PC-9 (cell line): ENCODE results near the gene STK32A.

Experiments used
- EZH2 ChIP-seq: fragments of 200-600 bp; sonication (generic); IDR thresholded peaks from 2 replicates; pipeline ENCODE4 v1.8.0; 2017; ENCODE audit warnings: antibody characterized with exemption, low read depth
- TF ChIP-seq, protein P1 (sequence below): fragments of 200-600 bp; sonication (generic); conservative IDR thresholded peaks from 2 replicates; pipeline ENCODE4 v1.6.1; 2017; ENCODE audit warnings: mixed run types, antibody characterized with exemption, mild to moderate bottlenecking, moderate library complexity

DNA sequence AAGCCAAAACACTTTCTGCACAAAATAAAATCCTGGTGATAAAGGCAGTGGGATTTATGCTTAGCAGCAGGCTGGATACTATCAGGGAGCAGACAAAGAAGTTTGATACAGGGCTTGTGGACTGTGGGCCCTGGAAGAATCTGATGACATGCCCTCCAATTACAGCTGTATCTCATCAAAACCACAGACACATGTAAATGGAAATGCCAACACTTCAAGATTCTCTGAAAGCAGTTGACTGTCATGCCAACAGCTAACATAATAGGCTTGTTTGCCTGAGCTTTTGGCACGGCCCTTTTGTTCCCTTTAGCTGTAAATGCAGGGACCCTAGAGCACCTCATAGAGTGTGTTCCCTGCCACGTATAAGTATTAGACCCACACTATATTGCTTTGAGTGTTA, 114.4 kb downstream of the STK32A start:
- TF ChIP-seq, protein P1, sequence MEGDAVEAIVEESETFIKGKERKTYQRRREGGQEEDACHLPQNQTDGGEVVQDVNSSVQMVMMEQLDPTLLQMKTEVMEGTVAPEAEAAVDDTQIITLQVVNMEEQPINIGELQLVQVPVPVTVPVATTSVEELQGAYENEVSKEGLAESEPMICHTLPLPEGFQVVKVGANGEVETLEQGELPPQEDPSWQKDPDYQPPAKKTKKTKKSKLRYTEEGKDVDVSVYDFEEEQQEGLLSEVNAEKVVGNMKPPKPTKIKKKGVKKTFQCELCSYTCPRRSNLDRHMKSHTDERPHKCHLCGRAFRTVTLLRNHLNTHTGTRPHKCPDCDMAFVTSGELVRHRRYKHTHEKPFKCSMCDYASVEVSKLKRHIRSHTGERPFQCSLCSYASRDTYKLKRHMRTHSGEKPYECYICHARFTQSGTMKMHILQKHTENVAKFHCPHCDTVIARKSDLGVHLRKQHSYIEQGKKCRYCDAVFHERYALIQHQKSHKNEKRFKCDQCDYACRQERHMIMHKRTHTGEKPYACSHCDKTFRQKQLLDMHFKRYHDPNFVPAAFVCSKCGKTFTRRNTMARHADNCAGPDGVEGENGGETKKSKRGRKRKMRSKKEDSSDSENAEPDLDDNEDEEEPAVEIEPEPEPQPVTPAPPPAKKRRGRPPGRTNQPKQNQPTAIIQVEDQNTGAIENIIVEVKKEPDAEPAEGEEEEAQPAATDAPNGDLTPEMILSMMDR: no peak
- TF ChIP-seq EZH2: no peak
